NOMO-1 (cell line): ENCODE results near the gene EPAS1.

ENCODE experiments used
- DNase-seq, 2 experiments: peaks; one replicate each; lab custom pipeline; 2025; ENCODE audit not compliant: unreplicated experiment in 2 of 2; lab: John Stamatoyannopoulos, UW

The EPAS1 gene

GRCh38 chr2:46337208-46337994 lies 40.2 kb downstream of the EPAS1 start:
- DNase-seq: no peak

- no peak for DNase-seq
These were observed 41.5 kb downstream of the EPAS1 start for GRCh38 chr2:46338674-46339073.

DNA sequence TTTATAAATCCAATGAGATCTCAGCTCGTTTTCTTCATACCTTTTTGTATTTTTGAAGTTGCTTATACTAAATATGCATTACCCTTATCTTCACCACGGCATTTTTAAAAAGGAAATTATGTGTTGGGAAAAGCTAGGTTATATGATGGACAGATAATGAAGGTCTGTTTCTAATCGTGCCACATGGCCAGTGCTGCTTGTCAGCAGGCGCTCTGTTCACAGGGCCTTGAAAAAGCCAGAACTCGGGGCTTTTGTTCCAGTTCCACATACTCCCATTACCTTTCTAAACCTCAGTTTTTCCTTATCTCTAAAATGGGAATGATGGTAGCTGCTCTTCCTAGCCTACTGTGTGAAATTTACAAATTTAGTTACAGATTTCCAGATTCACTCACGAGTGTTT lies 42.0 kb downstream of the EPAS1 start:
- DNase-seq: no peak

GRCh38 chr2:46339676-46340459 lies 42.7 kb downstream of the EPAS1 start:
- no peak for DNase-seq

- DNase-seq: no peak
These were observed 43.7 kb downstream of the EPAS1 start for GRCh38 chr2:46340740-46341420.

GRCh38 chr2:46342566-46343315 lies 45.5 kb downstream of the EPAS1 start:
- DNase-seq: no peak

- DNase-seq: no peak
These were observed 47.5 kb downstream of the EPAS1 start for GRCh38 chr2:46344706-46345105.

DNA sequence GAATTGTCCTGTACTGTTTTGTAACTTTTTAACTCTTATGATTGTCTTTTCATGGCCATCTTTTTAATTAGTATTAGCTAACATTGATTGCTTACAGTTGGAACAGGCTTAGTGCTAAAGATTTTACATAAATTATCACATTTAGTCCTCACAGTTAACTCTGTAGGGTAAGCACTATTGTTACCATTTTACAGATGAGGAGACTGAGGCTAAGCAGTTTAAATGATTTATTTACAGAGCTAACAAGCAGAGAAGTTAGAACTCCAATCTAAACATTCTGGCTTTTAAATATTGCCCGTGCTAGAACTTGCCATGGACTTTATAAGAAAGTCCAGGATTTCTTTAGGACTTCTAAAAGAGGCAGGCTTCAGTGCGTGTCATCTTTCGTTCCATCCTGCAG lies 48.6 kb downstream of the EPAS1 start:
- DNase-seq: no peak

- DNase-seq: no peak
These were observed 49.5 kb downstream of the EPAS1 start for GRCh38 chr2:46346719-46347118.

- no peak for DNase-seq
These were observed 50.6 kb downstream of the EPAS1 start for GRCh38 chr2:46347648-46348280.

DNA sequence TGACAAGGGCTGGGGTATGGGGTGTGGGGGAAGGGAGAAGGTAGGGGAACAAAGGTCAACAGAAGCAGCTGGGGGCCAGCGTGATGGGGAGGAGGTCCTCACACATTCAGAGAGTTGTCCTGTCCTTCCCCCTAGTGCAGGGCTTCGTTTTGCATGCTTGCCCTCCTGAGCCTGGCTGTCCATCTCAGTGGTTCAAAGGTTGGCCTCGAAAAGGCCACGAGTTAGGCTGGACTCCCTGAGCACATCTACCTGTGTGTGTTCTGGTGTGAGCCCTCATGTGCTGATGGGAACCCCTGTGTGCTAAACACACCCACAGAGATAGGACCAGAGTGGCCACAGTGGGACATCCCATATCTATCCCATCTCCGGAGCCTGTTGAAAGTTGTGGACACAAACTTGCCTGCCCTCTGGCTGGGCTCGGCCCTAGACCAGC lies 51.9 kb downstream of the EPAS1 start:
- no peak for DNase-seq

GRCh38 chr2:46350029-46350689 lies 53.0 kb downstream of the EPAS1 start:
- no peak for DNase-seq

- DNase-seq: no peak
These were observed 54.0 kb downstream of the EPAS1 start for GRCh38 chr2:46351098-46351749.

DNA sequence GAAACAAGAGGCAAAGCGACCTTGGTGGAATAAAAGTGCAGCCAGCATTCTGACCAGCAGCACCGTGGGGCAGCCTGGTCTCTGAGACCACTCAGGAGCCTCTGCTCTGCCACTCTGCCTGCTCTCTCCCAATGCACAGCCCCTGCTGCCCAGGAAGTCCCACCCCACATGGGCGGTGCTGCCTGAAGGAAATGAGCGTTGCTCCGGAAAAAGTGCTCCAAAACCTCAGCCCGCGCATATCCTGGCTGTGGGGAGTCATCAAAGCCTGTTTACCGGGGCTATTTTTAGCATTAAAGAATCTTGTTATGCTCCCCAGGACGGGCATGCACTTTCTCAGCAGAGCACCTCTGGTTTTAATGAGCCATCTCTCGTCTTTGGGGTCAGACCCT lies 54.5 kb downstream of the EPAS1 start:
- no peak for DNase-seq

DNA sequence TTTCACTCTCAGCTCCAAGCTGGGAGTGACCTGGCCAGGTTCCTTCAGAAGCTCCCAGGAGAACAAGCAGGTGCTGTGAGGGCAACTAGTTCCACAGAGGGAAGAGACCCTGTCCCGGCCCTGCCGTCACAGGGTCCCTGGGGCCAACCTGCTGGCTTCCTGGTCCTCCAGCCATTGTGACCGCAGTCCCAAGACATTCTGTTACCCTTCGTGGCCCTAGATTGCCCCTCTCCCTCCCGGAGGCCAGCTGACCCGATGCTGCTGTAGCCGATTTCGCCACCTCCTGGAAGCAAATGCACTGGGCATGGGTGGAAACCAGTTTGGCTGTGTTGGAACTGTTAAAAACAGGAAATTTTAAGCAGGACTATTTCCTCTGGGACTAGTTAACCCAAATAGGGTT lies 55.4 kb downstream of the EPAS1 start:
- DNase-seq: no peak

DNA sequence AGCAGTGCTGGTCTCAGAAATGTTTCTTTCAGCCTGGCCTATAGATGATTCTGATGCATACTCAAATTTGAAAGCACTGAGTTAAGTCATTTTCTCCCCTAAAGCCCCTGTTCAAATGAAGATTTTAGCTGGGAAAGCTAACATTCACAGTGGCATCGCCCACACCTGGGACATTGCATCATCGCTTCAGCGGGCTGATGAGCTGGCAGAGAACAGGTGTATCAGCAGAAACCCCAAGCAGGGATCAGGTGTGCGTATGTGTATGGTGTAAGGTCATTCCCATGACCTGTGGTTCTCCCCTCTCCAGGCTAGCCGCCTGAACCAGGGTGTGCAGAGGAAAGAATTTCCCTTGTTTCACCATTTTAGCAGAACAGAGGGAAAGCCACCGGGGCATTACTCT lies 56.3 kb downstream of the EPAS1 start:
- DNase-seq: no peak

- no peak for DNase-seq
These were observed 58.5 kb downstream of the EPAS1 start for GRCh38 chr2:46355756-46356155.

- no peak for DNase-seq
These were observed 59.8 kb downstream of the EPAS1 start for GRCh38 chr2:46356991-46357390.

GRCh38 chr2:46358713-46359112 lies 61.5 kb downstream of the EPAS1 start:
- no peak for DNase-seq
